Fibroblast of lung (primary cell): ENCODE data around the gene SECTM1.

Source experiments
- CTCF ChIP-seq, 2 donors: IDR thresholded peaks in 1 of 2; conservative IDR thresholded peaks in 1 of 2; 1 replicate in 1 of 2; 2 replicates in 1 of 2; pipeline ENCODE4 v1.5.1; 2011 to 2012; ENCODE audit warnings: low read length in 2 of 2, control low read depth in 1 of 2, inconsistent platforms in 1 of 2, low read depth in 1 of 2, mild to moderate bottlenecking in 1 of 2
- EZH2 ChIP-seq: IDR thresholded peaks from 2 replicates; pipeline ENCODE4 v1.5.1; 2012; ENCODE audit warnings: low read length, control low read depth, mild to moderate bottlenecking; ENCODE audit errors: missing control alignments

- TF ChIP-seq CTCF (conservative IDR thresholded peaks at IDR 0.05 in 1 of 2, IDR thresholded peaks at IDR 0.05 in 1 of 2; ENCODE audit: low read depth in 1 of 2, low read length in 2 of 2) (no peak), EZH2 (no peak)
These were observed 19.9 kb upstream of the SECTM1 start for GRCh38 chr17:82353484-82353883.
